ENCODE results near the gene IL36A. TPM values are rescaled to one million over a fixed set of nuclear protein-coding genes. Genes with fewer than 3 reads are reported as not detected.

Gene IL36A
- total RNA-seq, 1 experiment from 2014 or later, result not detected

DNA sequence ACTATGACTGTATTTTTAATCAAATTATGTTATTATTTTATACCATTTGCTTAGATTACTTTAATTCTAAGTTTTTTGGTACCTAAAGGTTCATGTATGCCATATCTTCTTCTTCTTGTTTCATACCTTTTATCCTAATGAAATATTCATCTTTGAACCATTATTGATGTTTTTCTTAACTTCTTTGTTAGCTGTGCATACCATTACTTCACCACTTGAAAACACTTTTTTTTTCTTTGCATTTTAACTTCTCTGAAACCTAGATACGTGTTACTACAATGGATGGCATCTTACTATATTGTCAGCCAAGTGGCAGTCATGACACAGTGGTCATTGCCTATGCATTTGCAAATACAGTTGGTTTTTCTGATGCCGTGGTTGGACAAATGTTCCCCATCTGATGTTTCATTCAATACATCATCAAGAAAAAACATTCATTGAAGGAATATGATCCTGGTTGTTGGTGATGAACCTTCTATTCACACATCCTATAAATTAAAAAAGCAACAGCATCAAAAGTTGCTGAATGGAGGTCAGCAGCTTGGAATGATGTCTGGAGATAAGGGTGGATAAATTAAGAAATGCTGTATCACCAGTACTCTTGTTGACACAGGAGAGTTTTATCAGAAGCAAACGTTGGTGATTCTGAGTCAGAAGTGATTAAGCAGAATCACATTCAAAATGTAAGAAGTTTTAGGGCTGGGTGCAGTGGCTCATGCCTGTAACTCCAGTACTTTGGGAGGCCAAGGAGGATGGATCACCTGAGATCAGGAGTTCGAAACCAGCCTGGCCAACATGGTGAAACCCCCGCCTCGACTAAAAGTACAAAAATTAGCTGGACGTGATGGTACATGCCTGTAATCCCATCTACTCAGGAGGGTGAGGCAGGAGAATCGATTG, 7.4 kb downstream of the IL36A start:
- Histone ChIP-seq H2AFZ (ENCODE audit: low read length) (no peak overlapping the region), H3K9me3 (ENCODE audit: low read length) (no peaks in the 10 kb centered on the region), H3K4me2 (ENCODE audit: low read length) (no peak overlapping the region), H3K27ac (ENCODE audit: low read length) (peak overlapping the region; percentile 7; the same call in 1 of the 2 replicates), H3F3A (ENCODE audit: low read length, unreplicated experiment) (no peaks in the 10 kb centered on the region), H3K79me2 (ENCODE audit: low read length) (no peaks in the 10 kb centered on the region), H3K4me3 (ENCODE audit: low read length) (no peak overlapping the region), H3K9me2 (replicated peaks; ENCODE audit: low read length) (0 out of 2 replicates have a peak, but pooled peaks cover 4% of the 10 kb centered on the region), H4K20me1 (ENCODE audit: low read length) (no peaks in the 10 kb centered on the region), H3K9ac (ENCODE audit: low read length) (no peak overlapping the region), H3K4me1 (ENCODE audit: insufficient read depth, low read length) (no peaks in the 10 kb centered on the region), H3K36me3 (ENCODE audit: low read depth, low read length) (no peaks in the 10 kb centered on the region), H3K27me3 (ENCODE audit: low read length) (no peaks in the 10 kb centered on the region)
- no TSS peak for BruUV-seq (replicated peaks)
- DNase-seq (peak; percentile 79), ATAC-seq (peak; percentile 76)
- POLR2A ChIA-PET (ENCODE audit: unreplicated experiment), result no interaction called here
- TF ChIP-seq EZH2phosphoT487 (IDR thresholded peaks at IDR 0.05; ENCODE audit: borderline replicate concordance, low read length) (no peak), EZH2 (IDR thresholded peaks at IDR 0.05; ENCODE audit: low read length, unreplicated experiment) (no peak), CTCF (conservative IDR thresholded peaks at IDR 0.05; ENCODE audit: low read depth, low read length) (no peak)
- CTCF ChIA-PET, result no interaction called here
- intact Hi-C loops (cut with micrococcal nuclease), result no loop called here

DNA sequence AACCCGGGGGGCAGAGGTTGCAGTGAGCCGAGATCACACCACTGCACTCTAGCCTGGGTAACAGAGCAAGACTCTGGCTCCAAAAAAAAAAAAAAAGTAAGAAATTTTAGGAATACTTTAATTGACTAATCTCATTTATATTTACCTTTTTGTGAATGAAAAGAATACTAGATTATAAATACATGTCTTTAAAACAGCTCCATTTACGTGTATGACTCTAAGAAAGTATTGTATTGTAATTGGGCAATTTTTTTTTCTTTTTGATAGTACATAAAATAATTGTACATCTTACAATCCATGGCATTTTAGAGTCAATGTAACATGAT, 8.0 kb downstream of the IL36A start:
- POLR2A ChIA-PET (ENCODE audit: unreplicated experiment), result no interaction called here
- Histone ChIP-seq H4K20me1 (ENCODE audit: low read length) (no peaks in the 10 kb centered on the region), H3K27me3 (ENCODE audit: low read length) (no peaks in the 10 kb centered on the region), H3K4me3 (ENCODE audit: low read length) (no peak overlapping the region), H3K9me3 (ENCODE audit: low read length) (no peaks in the 10 kb centered on the region), H3K9ac (ENCODE audit: low read length) (no peak overlapping the region), H3F3A (ENCODE audit: low read length, unreplicated experiment) (no peaks in the 10 kb centered on the region), H3K4me1 (ENCODE audit: insufficient read depth, low read length) (no peaks in the 10 kb centered on the region), H3K9me2 (replicated peaks; ENCODE audit: low read length) (0 out of 2 replicates have a peak, but pooled peaks cover 4% of the 10 kb centered on the region), H3K4me2 (ENCODE audit: low read length) (no peak overlapping the region), H3K36me3 (ENCODE audit: low read depth, low read length) (no peaks in the 10 kb centered on the region), H3K27ac (ENCODE audit: low read length) (0 out of 2 replicates have a peak overlapping the region, but pooled peaks have one; percentile 7), H3K79me2 (ENCODE audit: low read length) (no peaks in the 10 kb centered on the region), H2AFZ (ENCODE audit: low read length) (no peak overlapping the region)
- intact Hi-C loops (cut with micrococcal nuclease), result no loop called here
- TF ChIP-seq EZH2 (IDR thresholded peaks at IDR 0.05; ENCODE audit: low read length, unreplicated experiment) (no peak), CTCF (conservative IDR thresholded peaks at IDR 0.05; ENCODE audit: low read depth, low read length) (no peak), EZH2phosphoT487 (IDR thresholded peaks at IDR 0.05; ENCODE audit: borderline replicate concordance, low read length) (no peak)
- BruUV-seq (replicated peaks), result no TSS peak
- CTCF ChIA-PET, result no interaction called here
- DNase-seq, result no peak
- no peak for ATAC-seq

GRCh38 chr2:113014067-113014466, 8.8 kb downstream of the IL36A start:
- no peak for ATAC-seq
- 0 out of 2 replicates have a peak, but pooled peaks cover 4% of the 10 kb centered on the region for H3K9me2 ChIP-seq (replicated peaks; ENCODE audit: low read length)
- no peak overlapping the region for H3K27ac ChIP-seq (ENCODE audit: low read length)
- BruUV-seq (replicated peaks), result no TSS peak
- H3K4me3 ChIP-seq (ENCODE audit: low read length), result no peak overlapping the region
- no peaks in the 10 kb centered on the region for H4K20me1 ChIP-seq (ENCODE audit: low read length)
- 0 out of 2 replicates have a peak, but pooled peaks cover 4% of the 10 kb centered on the region for H3K27me3 ChIP-seq (ENCODE audit: low read length)
- no peak for DNase-seq
- intact Hi-C loops (cut with micrococcal nuclease), result no loop called here
- no peaks in the 10 kb centered on the region for H3K4me1 ChIP-seq (ENCODE audit: insufficient read depth, low read length)
- POLR2A ChIA-PET (ENCODE audit: unreplicated experiment), result no interaction called here
- H3K36me3 ChIP-seq (ENCODE audit: low read depth, low read length), result no peaks in the 10 kb centered on the region
- H3K9ac ChIP-seq (ENCODE audit: low read length), result no peak overlapping the region
- H3F3A ChIP-seq (ENCODE audit: low read length, unreplicated experiment), result no peaks in the 10 kb centered on the region
- H3K79me2 ChIP-seq (ENCODE audit: low read length), result no peaks in the 10 kb centered on the region
- H3K9me3 ChIP-seq (ENCODE audit: low read length), result no peaks in the 10 kb centered on the region
- TF ChIP-seq EZH2phosphoT487 (IDR thresholded peaks at IDR 0.05; ENCODE audit: borderline replicate concordance, low read length) (no peak), CTCF (conservative IDR thresholded peaks at IDR 0.05; ENCODE audit: low read depth, low read length) (no peak), EZH2 (IDR thresholded peaks at IDR 0.05; ENCODE audit: low read length, unreplicated experiment) (no peak)
- H3K4me2 ChIP-seq (ENCODE audit: low read length), result no peak overlapping the region
- H2AFZ ChIP-seq (ENCODE audit: low read length), result no peak overlapping the region
- CTCF ChIA-PET, result no interaction called here

Data from PC-3 (cell line).